Measurements from ENCODE around the gene SLC44A3. TPM values are rescaled to one million over a fixed set of nuclear protein-coding genes. Genes with fewer than 3 reads are reported as not detected.

Gene SLC44A3
- total RNA-seq, 1 donor, result 1.6 TPM

- no peak overlapping the region for H3K4me3 ChIP-seq (ENCODE audit: low read depth, low read length)
- peak; percentile 39 for DNase-seq (ENCODE audit: low read depth)
- TF ChIP-seq, protein P1, sequence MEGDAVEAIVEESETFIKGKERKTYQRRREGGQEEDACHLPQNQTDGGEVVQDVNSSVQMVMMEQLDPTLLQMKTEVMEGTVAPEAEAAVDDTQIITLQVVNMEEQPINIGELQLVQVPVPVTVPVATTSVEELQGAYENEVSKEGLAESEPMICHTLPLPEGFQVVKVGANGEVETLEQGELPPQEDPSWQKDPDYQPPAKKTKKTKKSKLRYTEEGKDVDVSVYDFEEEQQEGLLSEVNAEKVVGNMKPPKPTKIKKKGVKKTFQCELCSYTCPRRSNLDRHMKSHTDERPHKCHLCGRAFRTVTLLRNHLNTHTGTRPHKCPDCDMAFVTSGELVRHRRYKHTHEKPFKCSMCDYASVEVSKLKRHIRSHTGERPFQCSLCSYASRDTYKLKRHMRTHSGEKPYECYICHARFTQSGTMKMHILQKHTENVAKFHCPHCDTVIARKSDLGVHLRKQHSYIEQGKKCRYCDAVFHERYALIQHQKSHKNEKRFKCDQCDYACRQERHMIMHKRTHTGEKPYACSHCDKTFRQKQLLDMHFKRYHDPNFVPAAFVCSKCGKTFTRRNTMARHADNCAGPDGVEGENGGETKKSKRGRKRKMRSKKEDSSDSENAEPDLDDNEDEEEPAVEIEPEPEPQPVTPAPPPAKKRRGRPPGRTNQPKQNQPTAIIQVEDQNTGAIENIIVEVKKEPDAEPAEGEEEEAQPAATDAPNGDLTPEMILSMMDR (IDR thresholded peaks at IDR 0.05; ENCODE audit: insufficient read depth, low read length), result no peak
These were observed 53.6 kb downstream of the SLC44A3 start for GRCh38 chr1:94873520-94874351.

DNA sequence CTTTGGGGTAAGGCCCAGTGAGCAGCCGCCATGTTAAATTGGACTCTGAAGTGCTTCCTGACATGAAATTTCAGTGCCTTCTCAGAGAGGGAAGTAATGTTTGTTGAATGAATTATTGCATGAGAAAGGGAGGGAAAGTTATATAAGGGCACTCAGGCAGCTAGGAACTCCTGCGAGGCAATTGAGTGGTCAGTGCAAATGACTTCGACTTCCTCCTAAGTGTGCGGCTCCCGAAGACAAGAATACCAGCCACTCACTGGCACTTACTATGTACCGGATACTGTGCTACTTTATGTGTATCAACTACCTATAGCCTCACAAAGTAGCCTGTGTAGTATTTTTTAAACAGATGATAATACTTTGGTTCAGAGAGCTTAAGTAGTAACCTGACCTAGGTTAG, 54.3 kb downstream of the SLC44A3 start:
- DNase-seq (ENCODE audit: low read depth), result no peak
- TF ChIP-seq, protein P1 (IDR thresholded peaks at IDR 0.05; ENCODE audit: insufficient read depth, low read length), result no peak
- no peak overlapping the region for H3K4me3 ChIP-seq (ENCODE audit: low read depth, low read length)

DNA sequence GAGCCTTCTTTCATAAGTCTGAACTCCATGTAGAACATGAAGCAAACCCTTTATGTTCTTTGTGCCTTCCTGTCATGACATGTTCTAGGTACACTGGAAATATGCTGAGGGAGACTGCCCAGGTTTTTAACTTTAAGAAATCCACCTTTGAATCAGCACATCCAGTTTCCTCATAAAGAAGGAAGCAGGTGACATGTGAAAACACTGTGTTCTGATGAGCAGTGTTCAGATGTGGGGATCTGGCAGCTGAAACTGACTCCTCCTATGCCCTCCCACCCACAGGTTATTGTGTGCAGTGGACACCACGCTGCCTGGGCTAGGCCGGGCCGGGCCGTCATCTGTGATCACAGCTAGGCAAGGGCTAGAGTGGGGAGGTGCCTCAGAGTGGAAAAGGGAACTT, 55.6 kb downstream of the SLC44A3 start:
- DNase-seq (ENCODE audit: low read depth), result no peak
- TF ChIP-seq, protein P1 (IDR thresholded peaks at IDR 0.05; ENCODE audit: insufficient read depth, low read length), result no peak
- no peak overlapping the region for H3K4me3 ChIP-seq (ENCODE audit: low read depth, low read length)

GRCh38 chr1:94876362-94876761, 56.2 kb downstream of the SLC44A3 start:
- H3K4me3 ChIP-seq (ENCODE audit: low read depth, low read length), result no peak overlapping the region
- TF ChIP-seq, protein P1 (IDR thresholded peaks at IDR 0.05; ENCODE audit: insufficient read depth, low read length), result no peak
- no peak for DNase-seq (ENCODE audit: low read depth)

DNA sequence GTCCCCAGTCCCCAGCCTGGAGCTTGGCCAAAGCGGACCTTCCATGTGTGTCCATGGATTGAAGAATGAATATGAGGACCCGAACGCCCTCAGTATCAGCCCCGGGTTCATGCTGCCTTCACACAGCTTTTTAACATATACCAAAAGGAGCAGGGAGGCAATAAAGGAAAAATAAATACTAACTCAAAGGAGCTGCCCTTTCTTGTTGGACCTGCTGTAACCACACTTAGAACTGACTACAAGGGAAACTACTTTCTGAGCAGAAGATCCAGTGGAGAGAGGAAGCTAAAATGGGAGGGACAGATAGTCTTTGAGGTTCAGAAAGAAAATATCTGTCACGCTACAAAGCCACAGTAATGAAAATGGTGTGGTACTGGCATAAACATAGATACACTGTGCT, 58.2 kb downstream of the SLC44A3 start:
- TF ChIP-seq, protein P1 (IDR thresholded peaks at IDR 0.05; ENCODE audit: insufficient read depth, low read length), result no peak
- no peak overlapping the region for H3K4me3 ChIP-seq (ENCODE audit: low read depth, low read length)
- DNase-seq (ENCODE audit: low read depth), result no peak

- TF ChIP-seq, protein P1 (IDR thresholded peaks at IDR 0.05; ENCODE audit: insufficient read depth, low read length), result no peak
- peak; percentile 80 for DNase-seq (ENCODE audit: low read depth)
- peak overlapping the region; percentile 9 for H3K4me3 ChIP-seq (ENCODE audit: low read depth, low read length)
These were observed 63.5 kb downstream of the SLC44A3 start for GRCh38 chr1:94883691-94884090.
